Mesodermal cell (in vitro differentiated cells): ENCODE data around the gene CLBA1.
"Not testable (repeated sequence)": the region's sequence is repeated elsewhere in the genome, so short reads cannot be mapped to it uniquely, and the experiment has no call there.

Experiments used
- H3K27ac ChIP-seq: 2 replicates; pipeline ENCODE4 v1.7.0; 2013; ENCODE audit warnings: mild to moderate bottlenecking, low read depth, low read length, moderate library complexity; ENCODE audit not compliant: severe bottlenecking
- H3K36me3 ChIP-seq: 2 replicates; pipeline ENCODE4 v1.7.1; 2013; ENCODE audit warnings: mild to moderate bottlenecking, low read length, moderate library complexity; ENCODE audit not compliant: control insufficient read depth, insufficient read depth
- H3K4me1 ChIP-seq: one replicate; pipeline ENCODE4 v1.7.1; 2013; ENCODE audit warnings: mild to moderate bottlenecking, low read length; ENCODE audit not compliant: insufficient read depth, control insufficient read depth, poor library complexity, severe bottlenecking
- H3K4me3 ChIP-seq: 2 replicates; pipeline ENCODE4 v1.7.0; 2013; ENCODE audit warnings: low read length, control low read depth, mild to moderate bottlenecking; ENCODE audit not compliant: insufficient read depth, poor library complexity, severe bottlenecking; ENCODE audit errors: extremely low read depth
- H3K9me3 ChIP-seq: 2 replicates; pipeline ENCODE4 v1.7.1; 2013; ENCODE audit warnings: mild to moderate bottlenecking, low read length, moderate library complexity; ENCODE audit not compliant: control insufficient read depth
- WGBS, 2 experiments: methylation state at CpG; one replicate each; pipeline ENCODE4 v1.1.5; 2013; ENCODE audit warnings: missing lambda C conversion rate in 2 of 2; ENCODE audit not compliant: insufficient coverage in 2 of 2; 5-methylcytosine and 5-hydroxymethylcytosine counted together

The CLBA1 gene

DNA sequence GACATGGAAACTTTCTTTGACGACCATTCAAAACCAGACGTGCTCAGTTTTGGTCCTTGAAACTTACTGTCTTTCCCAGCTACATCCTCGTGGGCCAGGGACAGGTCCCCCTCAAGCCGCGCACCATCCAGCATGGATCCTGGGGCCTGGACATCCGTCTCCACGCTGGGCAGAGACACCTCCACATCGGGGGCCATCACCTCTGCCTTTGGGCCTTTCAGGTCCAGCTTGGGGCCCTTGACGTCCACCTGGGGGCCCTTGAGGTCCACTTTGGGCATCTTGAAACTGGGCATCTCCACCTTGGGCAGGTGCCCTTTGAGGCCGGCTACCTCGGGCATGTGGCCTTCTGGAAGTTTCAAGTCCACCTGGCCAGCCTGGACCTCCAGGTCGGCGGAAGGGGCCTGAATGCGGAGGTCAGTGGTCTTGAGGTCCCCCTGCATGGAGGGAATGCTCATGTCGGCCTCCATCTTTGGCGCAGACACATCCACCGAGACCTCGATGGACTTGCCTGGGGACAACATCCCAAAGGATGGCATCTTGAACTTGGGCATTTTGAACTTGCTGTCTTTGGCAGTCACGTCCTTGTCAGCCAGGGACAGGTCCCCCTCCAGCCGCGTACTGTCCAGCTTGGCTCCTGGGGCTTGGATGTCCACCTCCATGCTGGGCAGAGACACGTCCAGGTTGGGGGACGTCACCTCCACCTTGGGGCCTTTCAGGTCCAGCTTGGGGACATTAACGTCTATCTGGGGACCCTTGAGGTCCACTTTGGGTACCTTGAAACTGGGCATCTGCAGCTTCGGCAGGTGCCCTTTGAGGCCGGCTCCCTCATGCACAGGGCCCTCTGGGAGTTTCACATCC lies 43.9 kb upstream of the CLBA1 start:
- no peak overlapping the region for H3K27ac ChIP-seq
- peaks cover 6% of the 10 kb centered on the region for H3K36me3 ChIP-seq
- no peaks in the 10 kb centered on the region for H3K4me1 ChIP-seq
- no peaks in the 10 kb centered on the region for H3K9me3 ChIP-seq
- WGBS, 2 experiments, result 91% methylated on average over 25 to 26 of the region's 26 CpGs
- no peak overlapping the region for H3K4me3 ChIP-seq

DNA sequence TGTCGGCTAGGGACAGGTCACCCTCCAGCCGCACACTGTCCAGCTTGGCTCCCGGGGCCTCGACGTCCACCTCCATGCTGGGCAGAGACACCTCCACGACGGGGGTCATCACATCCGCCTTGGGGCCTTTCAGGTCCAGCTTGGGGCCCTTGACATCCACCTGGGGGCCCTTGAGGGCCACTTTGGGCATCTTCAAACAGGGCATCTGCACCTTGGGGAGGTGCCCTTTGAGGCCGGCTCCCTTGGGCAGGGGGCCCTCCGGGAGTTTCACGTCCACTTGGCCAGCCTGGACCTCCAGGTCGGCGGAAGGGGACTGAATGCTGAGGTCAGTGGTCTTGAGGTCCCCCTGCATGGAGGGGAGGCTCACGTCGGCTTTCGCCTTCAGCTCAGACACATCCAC lies 43.0 kb upstream of the CLBA1 start:
- Histone ChIP-seq H3K36me3 (peaks cover 6% of the 10 kb centered on the region), H3K27ac (no peak overlapping the region), H3K9me3 (no peaks in the 10 kb centered on the region), H3K4me3 (no peak overlapping the region), H3K4me1 (no peaks in the 10 kb centered on the region)
- WGBS, 2 experiments, result 95 to 98% methylated on average over 12 to 16 of the region's 16 CpGs

DNA sequence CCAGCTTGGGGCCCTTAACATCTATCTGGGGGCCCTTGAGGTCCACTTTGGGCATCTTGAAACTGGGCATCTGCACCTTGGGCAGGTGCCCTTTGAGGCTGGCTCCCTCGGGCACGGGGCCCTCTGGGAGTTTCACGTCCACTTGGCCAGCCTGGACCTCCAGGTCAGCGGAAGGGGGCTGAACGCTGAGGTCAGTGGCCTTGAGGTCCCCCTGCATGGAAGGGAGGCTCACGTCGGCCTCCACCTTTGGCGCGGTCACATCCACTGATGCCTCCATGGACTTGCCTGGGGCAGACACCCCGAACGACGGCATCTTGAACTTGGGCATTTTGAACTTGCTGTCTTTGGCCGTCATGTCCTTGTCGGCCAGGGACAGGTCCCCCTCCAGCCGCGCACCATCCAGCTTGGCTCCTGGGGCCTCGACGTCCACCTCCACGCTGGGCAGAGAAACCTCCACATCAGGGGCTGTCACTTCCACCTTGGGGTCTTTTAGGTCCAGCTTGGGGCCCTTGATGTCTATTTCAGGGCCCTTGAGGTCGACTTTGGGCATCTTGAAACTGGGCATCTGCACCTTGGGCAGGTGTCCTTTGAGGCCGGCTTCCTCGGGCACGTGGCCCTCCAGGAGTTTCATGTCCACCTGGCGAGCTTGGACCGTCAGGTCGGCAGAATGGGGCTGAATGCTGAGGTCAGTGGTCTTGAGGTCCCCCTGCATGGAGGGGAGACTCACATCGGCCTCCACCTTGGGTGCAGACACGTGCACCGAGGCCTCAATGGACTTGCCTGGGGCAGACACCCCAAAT lies 42.2 kb upstream of the CLBA1 start:
- WGBS, 2 experiments, result 93% methylated on average over 27 to 28 of the region's 29 CpGs
- H3K4me3 ChIP-seq, H3K4me1 ChIP-seq, H3K36me3 ChIP-seq, H3K27ac ChIP-seq, H3K9me3 ChIP-seq: not testable (repeated sequence)

DNA sequence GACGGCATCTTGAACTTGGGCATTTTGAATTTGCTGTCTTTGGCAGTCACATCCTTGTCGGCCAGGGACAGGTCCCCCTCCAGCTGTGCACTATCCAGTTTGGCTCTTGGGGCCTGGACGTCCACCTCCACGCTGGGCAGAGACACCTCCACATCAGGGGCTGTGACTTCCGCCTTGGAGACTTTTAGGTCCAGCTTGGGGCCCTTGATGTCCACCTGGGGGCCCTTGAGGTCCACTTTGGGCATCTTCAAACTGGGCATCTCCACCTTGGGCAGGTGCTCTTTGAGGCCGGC lies 41.6 kb upstream of the CLBA1 start:
- 96 to 97% methylated on average over 6 of the region's 6 CpGs for WGBS, 2 experiments
- not testable (repeated sequence) for H3K9me3 ChIP-seq, H3K4me3 ChIP-seq, H3K27ac ChIP-seq, H3K36me3 ChIP-seq, H3K4me1 ChIP-seq

DNA sequence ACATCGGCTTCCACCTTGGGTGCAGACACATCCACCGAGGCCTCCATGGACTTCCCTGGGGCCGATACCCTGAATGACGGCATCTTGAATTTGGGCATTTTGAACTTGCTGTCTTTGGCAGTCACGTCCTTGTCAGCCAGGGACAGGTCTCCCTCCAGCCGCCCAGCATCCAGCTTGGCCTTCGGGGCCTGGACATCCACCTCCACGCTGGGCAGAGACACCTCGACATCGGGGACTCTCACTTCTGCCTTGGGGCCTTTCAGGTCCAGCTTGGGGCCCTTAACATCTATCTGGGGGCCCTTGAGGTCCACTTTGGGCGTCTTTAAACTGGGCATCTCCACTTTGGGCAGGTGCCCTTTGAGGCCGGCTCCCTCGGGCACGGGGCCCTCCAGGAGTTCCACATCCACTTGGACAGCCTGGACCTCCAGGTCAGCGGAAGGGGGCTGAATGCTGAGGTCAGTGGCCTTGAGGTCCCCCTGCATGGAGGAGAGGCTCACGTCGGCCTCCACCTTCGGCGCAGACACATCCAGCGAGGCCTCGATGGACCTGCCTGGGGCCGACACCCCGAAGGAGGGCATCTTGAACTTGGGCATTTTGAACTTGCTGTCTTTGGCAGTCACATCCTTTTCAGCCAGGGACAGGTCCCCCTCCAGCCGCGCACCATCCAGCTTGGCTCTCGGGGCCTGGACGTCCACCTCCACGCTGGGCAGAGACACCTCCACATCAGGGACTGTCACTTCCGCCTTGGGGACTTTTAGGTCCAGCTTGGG lies 41.0 kb upstream of the CLBA1 start:
- H3K27ac ChIP-seq, H3K4me1 ChIP-seq, H3K4me3 ChIP-seq, H3K9me3 ChIP-seq, H3K36me3 ChIP-seq: not testable (repeated sequence)
- 96 to 97% methylated on average over 28 to 29 of the region's 29 CpGs for WGBS, 2 experiments

DNA sequence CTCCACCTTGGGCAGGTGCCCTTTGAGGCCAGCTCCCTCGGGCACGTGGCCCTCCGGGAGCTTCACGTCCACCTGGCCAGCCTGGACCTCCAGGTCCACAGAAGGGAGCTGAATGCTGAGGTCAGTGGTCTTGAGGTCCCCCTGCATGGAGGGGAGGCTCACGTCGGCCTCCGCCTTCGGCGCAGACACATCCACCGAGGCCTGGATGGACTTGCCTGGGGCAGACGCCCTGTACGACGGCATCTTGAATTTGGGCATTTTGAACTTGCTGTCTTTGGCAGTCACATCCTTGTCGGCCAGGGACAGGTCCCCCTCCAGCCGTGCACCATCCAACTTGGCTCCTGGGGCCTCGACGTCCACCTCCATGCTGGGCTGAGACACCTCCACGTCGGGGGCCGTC lies 40.3 kb upstream of the CLBA1 start:
- 96% methylated on average over 20 of the region's 20 CpGs for WGBS, 2 experiments
- H3K36me3 ChIP-seq, H3K27ac ChIP-seq, H3K4me3 ChIP-seq, H3K4me1 ChIP-seq, H3K9me3 ChIP-seq: not testable (repeated sequence)

DNA sequence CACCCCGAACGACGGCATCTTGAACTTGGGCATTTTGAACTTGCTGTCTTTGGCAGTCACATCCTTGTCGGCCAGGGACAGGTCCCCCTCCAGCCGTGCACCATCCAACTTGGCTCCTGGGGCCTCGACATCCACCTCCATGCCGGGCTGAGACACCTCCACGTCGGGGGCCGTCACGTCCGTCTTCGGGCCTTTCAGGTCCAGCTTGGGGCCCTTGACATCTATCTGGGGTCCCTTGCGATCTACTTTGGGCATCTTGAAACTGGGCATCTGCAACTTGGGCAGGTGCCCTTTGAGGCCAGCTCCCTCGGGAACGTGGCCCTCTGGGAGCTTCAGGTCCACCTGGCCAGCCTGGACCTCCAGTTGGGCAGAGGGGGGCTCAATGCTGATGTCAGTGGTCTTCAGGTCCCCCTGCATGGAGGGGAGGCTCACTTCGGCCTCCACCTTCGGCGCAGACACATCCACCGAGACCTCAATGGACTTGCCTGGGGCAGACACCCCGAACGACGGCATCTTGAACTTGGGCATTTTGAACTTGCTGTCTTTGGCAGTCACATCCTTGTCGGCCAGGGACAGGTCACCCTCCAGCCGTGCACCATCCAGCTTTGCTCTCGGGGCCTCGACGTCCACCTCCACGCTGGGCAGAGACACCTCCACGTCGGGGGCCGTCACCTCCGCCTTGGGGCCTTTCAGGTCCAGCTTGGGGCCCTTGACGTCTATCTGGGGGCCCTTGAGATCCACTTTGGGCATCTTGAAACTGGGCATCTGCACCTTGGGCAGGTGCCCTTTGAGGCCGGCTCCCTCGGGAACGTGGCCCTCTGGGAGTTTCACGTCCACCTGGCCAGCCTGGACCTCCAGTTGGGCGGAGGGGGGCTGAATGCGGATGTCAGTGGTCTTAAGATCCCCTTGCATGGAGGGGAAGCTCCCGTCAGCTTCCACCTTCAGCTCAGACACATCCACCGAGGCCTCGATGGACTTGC lies 39.3 kb upstream of the CLBA1 start:
- 91 to 96% methylated on average over 36 to 39 of the region's 43 CpGs for WGBS, 2 experiments
- not testable (repeated sequence) for H3K36me3 ChIP-seq, H3K4me3 ChIP-seq

DNA sequence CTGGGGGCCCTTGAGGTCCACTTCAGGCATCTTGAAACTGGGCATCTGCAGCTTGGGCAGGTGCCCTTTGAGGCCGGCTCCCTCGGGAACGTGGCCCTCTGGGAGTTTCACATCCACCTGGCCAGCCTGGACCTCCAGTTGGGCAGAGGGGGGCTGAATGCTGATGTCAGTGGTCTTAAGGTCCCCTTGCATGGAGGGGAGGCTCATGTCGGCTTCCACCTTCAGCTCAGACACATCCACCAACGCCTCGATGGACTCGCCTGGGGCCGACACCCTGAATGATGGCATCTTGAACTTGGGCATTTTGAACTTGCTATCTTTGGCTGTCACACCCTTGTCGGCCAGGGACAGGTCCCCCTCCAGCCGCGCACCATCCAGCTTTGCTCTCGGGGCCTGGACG lies 38.4 kb upstream of the CLBA1 start:
- H3K27ac ChIP-seq, H3K36me3 ChIP-seq: not testable (repeated sequence)
- WGBS, 2 experiments, result 95% methylated on average over 11 to 12 of the region's 13 CpGs

More for the DNA sequence above, 39.3 kb upstream of the CLBA1 start:
- not testable (repeated sequence) for H3K4me1 ChIP-seq, H3K9me3 ChIP-seq, H3K27ac ChIP-seq

DNA sequence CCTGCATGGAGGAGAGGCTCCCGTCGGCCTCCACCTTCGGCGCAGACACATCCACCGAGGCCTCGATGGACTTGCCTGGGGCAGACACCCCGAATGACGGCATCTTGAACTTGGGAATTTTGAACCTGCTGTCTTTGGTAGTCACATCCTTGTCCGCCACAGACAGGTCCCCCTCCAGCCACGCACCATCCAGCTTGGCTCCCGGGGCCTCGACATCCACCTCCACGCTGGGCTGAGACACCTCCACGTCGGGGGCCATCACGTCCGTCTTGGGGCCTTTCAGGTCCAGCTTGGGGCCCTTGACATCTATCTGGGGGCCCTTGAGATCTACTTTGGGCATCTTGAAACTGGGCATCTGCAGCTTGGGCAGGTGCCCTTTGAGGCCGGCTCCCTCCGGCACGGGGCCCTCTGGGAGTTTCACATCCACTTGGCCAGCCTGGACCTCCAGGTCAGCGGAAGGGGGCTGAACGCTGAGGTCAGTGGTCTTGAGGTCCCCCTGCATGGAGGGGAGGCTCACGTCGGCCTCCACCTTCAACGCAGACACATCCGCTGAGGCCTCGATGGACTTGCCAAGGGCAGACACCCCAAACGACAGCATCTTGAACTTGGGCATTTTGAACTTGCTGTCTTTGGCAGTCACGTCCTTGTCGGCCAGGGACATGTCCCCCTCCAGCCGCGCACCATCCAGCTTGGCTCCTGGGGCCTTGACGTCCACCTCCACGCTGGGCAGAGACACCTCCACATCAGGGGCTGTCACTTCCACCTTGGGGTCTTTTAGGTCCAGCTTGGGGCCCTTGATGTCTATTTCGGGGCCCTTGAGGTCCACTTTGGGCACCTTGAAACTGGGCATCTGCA lies 37.5 kb upstream of the CLBA1 start:
- H3K4me3 ChIP-seq, H3K36me3 ChIP-seq, H3K4me1 ChIP-seq, H3K27ac ChIP-seq, H3K9me3 ChIP-seq: not testable (repeated sequence)
- 94 to 95% methylated on average over 31 to 35 of the region's 35 CpGs for WGBS, 2 experiments

More for the DNA sequence above, 38.4 kb upstream of the CLBA1 start:
- H3K4me1 ChIP-seq, H3K4me3 ChIP-seq, H3K9me3 ChIP-seq: not testable (repeated sequence)
